Activated naive CD8-positive, alpha-beta T cell treated with anti-CD3 and anti-CD28 coated beads, Interleukin-2, amount 10 ng/mL, durations not matched to agents 7 days and 5 days (primary cell): ENCODE measurements around the gene NEDD8. TPM values are rescaled to one million over a fixed set of nuclear protein-coding genes. Genes with fewer than 3 reads are reported as not detected.
A peak's percentile ranks its signal among the peaks of the same experiment; 100 is the strongest.

Source experiments
- ATAC-seq: fragments of 150-1000 bp; cut with Tn5 transposase; one replicate; pipeline ENCODE4 v1.10.0; 2021; ENCODE audit warnings: low read depth, moderate library complexity
- POLR2A ChIA-PET: fragments of 350-600 bp; sonication (Branson Sonifier 250); formaldehyde crosslinking; loops from one replicate; lab custom pipeline; 2021; ENCODE audit warnings: antibody characterized with exemption; lab: Charles Lee
- DNase-seq: peaks from one replicate; pipeline ENCODE4 v3.0.0; 2021
- H3K27ac Mint-ChIP-seq: one replicate; pipeline ENCODE4 v1.8.0; 2022; ENCODE audit warnings: mild to moderate bottlenecking, mixed read lengths
- H3K27me3 Mint-ChIP-seq: one replicate; pipeline ENCODE4 v1.8.0; 2022; ENCODE audit warnings: mild to moderate bottlenecking, moderate library complexity, mixed read lengths
- H3K36me3 Mint-ChIP-seq: one replicate; pipeline ENCODE4 v1.8.0; 2021; ENCODE audit warnings: mild to moderate bottlenecking, mixed read lengths
- H3K4me1 Mint-ChIP-seq: one replicate; pipeline ENCODE4 v1.8.0; 2021; ENCODE audit warnings: mixed read lengths
- H3K4me3 Mint-ChIP-seq: one replicate; pipeline ENCODE4 v1.8.0; 2022; ENCODE audit warnings: mild to moderate bottlenecking, moderate library complexity, mixed read lengths
- H3K9me3 Mint-ChIP-seq: one replicate; pipeline ENCODE4 v1.8.0; 2021; ENCODE audit warnings: mixed read lengths
- total RNA-seq, 2 experiments: library from RNA; stranded (reverse); gene quantifications; one replicate each; pipeline ENCODE4 v1.2.3, GENCODE V29; 2021

Gene NEDD8
- total RNA-seq, 2 experiments from 2014 or later = 179 to 196 TPM

- H3K4me1 Mint-ChIP-seq = peaks cover 52% of the 10 kb centered on the region
- no peaks in the 10 kb centered on the region for H3K9me3 Mint-ChIP-seq
- peaks cover 33% of the 10 kb centered on the region for H3K36me3 Mint-ChIP-seq
- no peak overlapping the region for H3K27ac Mint-ChIP-seq
- H3K4me3 Mint-ChIP-seq = no peak overlapping the region
- DNase-seq (no peak), ATAC-seq (no peak)
- POLR2A ChIA-PET = interaction anchor here (1.5 kb wide), 2 partner anchors 22 to 25 kb away, joined by 5 read pairs; partner anchors contain the start of genes CHMP4A and MDP1
- H3K27me3 Mint-ChIP-seq = no peaks in the 10 kb centered on the region
Observed at GRCh38 chr14:24238123-24238522, 6.0 kb upstream of the NEDD8 start.

GRCh38 chr14:24237463-24237955 lies 5.3 kb upstream of the NEDD8 start:
- H3K36me3 Mint-ChIP-seq = peaks cover 33% of the 10 kb centered on the region
- no peaks in the 10 kb centered on the region for H3K9me3 Mint-ChIP-seq
- no peak for DNase-seq
- peaks cover 52% of the 10 kb centered on the region for H3K4me1 Mint-ChIP-seq
- POLR2A ChIA-PET = interaction anchor here (1.5 kb wide), 1 partner anchor 24 kb away, joined by 5 read pairs; the partner anchor contains the start of gene CHMP4A
- H3K27me3 Mint-ChIP-seq = no peaks in the 10 kb centered on the region
- no peak overlapping the region for H3K4me3 Mint-ChIP-seq
- H3K27ac Mint-ChIP-seq = no peak overlapping the region
- no peak for ATAC-seq

- POLR2A ChIA-PET = interaction anchor here (0.6 to 1.5 kb wide), 3 partner anchors 10 to 193 kb away, joined by 3 to 5 read pairs (median 3); partner anchors contain the start of genes CHMP4A and KHNYN
- H3K27me3 Mint-ChIP-seq = no peaks in the 10 kb centered on the region
- DNase-seq (no peak), ATAC-seq (no peak)
- no peak overlapping the region for H3K27ac Mint-ChIP-seq
- no peaks in the 10 kb centered on the region for H3K9me3 Mint-ChIP-seq
- peaks cover 52% of the 10 kb centered on the region for H3K4me1 Mint-ChIP-seq
- H3K4me3 Mint-ChIP-seq = no peak overlapping the region
- peaks cover 33% of the 10 kb centered on the region for H3K36me3 Mint-ChIP-seq
Observed at GRCh38 chr14:24236689-24237462, 4.7 kb upstream of the NEDD8 start.

- Mint-ChIP-seq H3K4me3 (no peak overlapping the region), H3K27ac (peak overlapping the region; percentile 10)
Observed at GRCh38 chr14:24235804-24236688, 3.9 kb upstream of the NEDD8 start.

GRCh38 chr14:24234095-24235005 lies 2.2 kb upstream of the NEDD8 start:
- H3K27ac Mint-ChIP-seq = peak overlapping the region; percentile 43
- no peak for ATAC-seq
- POLR2A ChIA-PET = interaction anchor here (0.9 to 2.3 kb wide), 5 partner anchors 8 to 195 kb away, joined by 3 to 11 read pairs (median 5); partner anchors contain the start of genes CBLN3, CHMP4A, KHNYN and MDP1
- no peak for DNase-seq
- H3K27me3 Mint-ChIP-seq = no peaks in the 10 kb centered on the region
- H3K4me1 Mint-ChIP-seq = peaks cover 46% of the 10 kb centered on the region
- H3K9me3 Mint-ChIP-seq = no peaks in the 10 kb centered on the region
- peak overlapping the region; percentile 55 for H3K4me3 Mint-ChIP-seq
- H3K36me3 Mint-ChIP-seq = peaks cover 26% of the 10 kb centered on the region

More at GRCh38 chr14:24235804-24236688, 3.9 kb upstream of the NEDD8 start:
- peaks cover 33% of the 10 kb centered on the region for H3K36me3 Mint-ChIP-seq
- H3K27me3 Mint-ChIP-seq = no peaks in the 10 kb centered on the region
- POLR2A ChIA-PET = interaction anchor here (0.6 to 1.7 kb wide), 5 partner anchors 11 to 194 kb away, joined by 3 to 6 read pairs (median 5); partner anchors contain the start of genes CHMP4A, KHNYN and MDP1
- DNase-seq = no peak
- ATAC-seq = no peak
- H3K4me1 Mint-ChIP-seq = peaks cover 55% of the 10 kb centered on the region
- no peaks in the 10 kb centered on the region for H3K9me3 Mint-ChIP-seq

- Mint-ChIP-seq H3K9me3 (no peaks in the 10 kb centered on the region), H3K36me3 (peaks cover 26% of the 10 kb centered on the region), H3K4me1 (peaks cover 40% of the 10 kb centered on the region), H3K27me3 (no peaks in the 10 kb centered on the region), H3K27ac (peak overlapping the region; percentile 92), H3K4me3 (peak overlapping the region; percentile 93)
- no peak for DNase-seq
- no peak for ATAC-seq
- POLR2A ChIA-PET = interaction anchor here (1.0 to 2.3 kb wide), 5 partner anchors 8 to 196 kb away, joined by 3 to 11 read pairs (median 7); partner anchors contain the start of genes CBLN3, CHMP4A, KHNYN and MDP1
Observed at GRCh38 chr14:24233538-24233866, 1.3 kb upstream of the NEDD8 start.

- H3K27ac Mint-ChIP-seq = peak within 1 kb of the TSS; percentile 92
- ATAC-seq = peak; percentile 41
- DNase-seq = no peak
- H3K36me3 Mint-ChIP-seq = peaks cover 21% of the 10 kb centered on the region
- POLR2A ChIA-PET = interaction anchor here (0.7 to 2.3 kb wide), 8 partner anchors 9 to 197 kb away, joined by 3 to 11 read pairs (median 4); partner anchors contain the start of genes CBLN3, CHMP4A, IPO4 and KHNYN
- H3K4me3 Mint-ChIP-seq = peak within 1 kb of the TSS; percentile 93
- H3K4me1 Mint-ChIP-seq = peaks cover 36% of the 10 kb centered on the region
- H3K9me3 Mint-ChIP-seq = no peaks in the 10 kb centered on the region
- no peaks in the 10 kb centered on the region for H3K27me3 Mint-ChIP-seq
Observed at GRCh38 chr14:24232645-24233537, 724 bp upstream of the NEDD8 start, which contains the start of gene GMPR2. Gene GMPR2 (plus strand): TSS chr14:24232929. CDS start chr14:24233254, 325 bp downstream.

GRCh38 chr14:24231263-24232120 lies 675 bp downstream of the NEDD8 start:
- POLR2A ChIA-PET = interaction anchor here (0.6 to 2.1 kb wide), 7 partner anchors 11 to 117 kb away, joined by 4 to 7 read pairs (median 5); partner anchors contain the start of genes CHMP4A, DCAF11, MDP1 and NRL

GRCh38 chr14:24228902-24229301 lies 3.3 kb downstream of the NEDD8 start:
- POLR2A ChIA-PET = interaction anchor here (0.6 to 1.9 kb wide), 4 partner anchors 15 to 68 kb away, joined by 3 to 7 read pairs (median 3); partner anchors contain the start of genes CHMP4A and IRF9
- Mint-ChIP-seq H3K27me3 (no peaks in the 10 kb centered on the region), H3K4me3 (no peak overlapping the region), H3K9me3 (no peaks in the 10 kb centered on the region), H3K4me1 (peaks cover 30% of the 10 kb centered on the region), H3K36me3 (peaks cover 14% of the 10 kb centered on the region), H3K27ac (peak overlapping the region; percentile 12)
- no peak for ATAC-seq
- DNase-seq = no peak

More at GRCh38 chr14:24231263-24232120, 675 bp downstream of the NEDD8 start:
- H3K4me1 Mint-ChIP-seq = peaks cover 43% of the 10 kb centered on the region
- H3K36me3 Mint-ChIP-seq = peaks cover 19% of the 10 kb centered on the region
- H3K27me3 Mint-ChIP-seq = no peaks in the 10 kb centered on the region
- ATAC-seq (peak; percentile 40), DNase-seq (no peak)
- H3K27ac Mint-ChIP-seq = peak overlapping the region; percentile 92
- peak overlapping the region; percentile 93 for H3K4me3 Mint-ChIP-seq
- no peaks in the 10 kb centered on the region for H3K9me3 Mint-ChIP-seq

- H3K4me1 Mint-ChIP-seq = peaks cover 24% of the 10 kb centered on the region
- DNase-seq = no peak
- ATAC-seq = no peak
- H3K4me3 Mint-ChIP-seq = no peak overlapping the region
- H3K9me3 Mint-ChIP-seq = no peaks in the 10 kb centered on the region
- H3K27me3 Mint-ChIP-seq = no peaks in the 10 kb centered on the region
- H3K36me3 Mint-ChIP-seq = peaks cover 12% of the 10 kb centered on the region
- no peak overlapping the region for H3K27ac Mint-ChIP-seq
- POLR2A ChIA-PET = interaction anchor here (0.7 kb wide), 1 partner anchor 153 kb away, joined by 3 read pairs; no protein-coding TSS in a partner anchor
Observed at GRCh38 chr14:24226473-24226872, 5.7 kb downstream of the NEDD8 start.
